ENCODE results near the gene EIF4A2.

Gene EIF4A2

GRCh38 chr3:186783058-186783730 lies at the start of gene EIF4A2:
EIF4A2 (plus strand) TSS chr3:186783577; CDS start chr3:186783611, 34 bp downstream.
- peak; percentile 81 for DNase-seq

GRCh38 chr3:186742618-186743380 lies 40.6 kb upstream of the EIF4A2 start:
- DNase-seq, result no peak

- no peak for DNase-seq
These were observed 39.7 kb upstream of the EIF4A2 start for GRCh38 chr3:186743666-186744065.

GRCh38 chr3:186746008-186746407 lies 37.4 kb upstream of the EIF4A2 start:
- DNase-seq, result no peak

GRCh38 chr3:186750316-186750715 lies 33.1 kb upstream of the EIF4A2 start:
- DNase-seq, result no peak

GRCh38 chr3:186751480-186751879 lies 31.9 kb upstream of the EIF4A2 start:
- DNase-seq, result no peak

GRCh38 chr3:186754006-186754405 lies 29.4 kb upstream of the EIF4A2 start:
- no peak for DNase-seq

GRCh38 chr3:186754871-186755270 lies 28.5 kb upstream of the EIF4A2 start:
- no peak for DNase-seq

- DNase-seq, result no peak
These were observed 26.2 kb upstream of the EIF4A2 start for GRCh38 chr3:186757214-186757613.

GRCh38 chr3:186757686-186758220 lies 25.6 kb upstream of the EIF4A2 start:
- no peak for DNase-seq

- DNase-seq, result no peak
These were observed 24.0 kb upstream of the EIF4A2 start for GRCh38 chr3:186759231-186759930.

GRCh38 chr3:186760141-186760833 lies 23.1 kb upstream of the EIF4A2 start:
- no peak for DNase-seq

- DNase-seq, result no peak
These were observed 22.4 kb upstream of the EIF4A2 start for GRCh38 chr3:186760897-186761447.

- DNase-seq, result no peak
These were observed 11.1 kb upstream of the EIF4A2 start for GRCh38 chr3:186772281-186772694.

- DNase-seq, result no peak
These were observed 10.5 kb upstream of the EIF4A2 start for GRCh38 chr3:186772701-186773417.

GRCh38 chr3:186775999-186776398 lies 7.4 kb upstream of the EIF4A2 start:
- no peak for DNase-seq

GRCh38 chr3:186779204-186779603 lies 4.2 kb upstream of the EIF4A2 start:
- DNase-seq, result no peak

- peak; percentile 78 for DNase-seq
These were observed 777 bp upstream of the EIF4A2 start for GRCh38 chr3:186782542-186783057.

GRCh38 chr3:186783731-186784515 lies 546 bp downstream of the EIF4A2 start:
- peak; percentile 46 for DNase-seq

GRCh38 chr3:186784820-186785494 lies 1.6 kb downstream of the EIF4A2 start:
- no peak for DNase-seq
